AG09309 (cell line): ENCODE data around the gene ABAT.

Source experiments
- DNase-seq: peaks from one replicate; pipeline ENCODE4 v3.0.0-alpha.2; 2010; ENCODE audit warnings: low read depth
- H3K4me3 ChIP-seq: 2 replicates; pipeline ENCODE4 v1.5.1; 2011; ENCODE audit warnings: mild to moderate bottlenecking, low read depth, low read length, moderate library complexity; ENCODE audit not compliant: control insufficient read depth
- TF ChIP-seq, protein P1 (sequence below): IDR thresholded peaks from 2 replicates; pipeline ENCODE4 v1.5.1; 2011; ENCODE audit warnings: mild to moderate bottlenecking, low read depth, low read length, inconsistent platforms; ENCODE audit not compliant: insufficient read depth, control insufficient read depth; ENCODE audit errors: missing control alignments

Gene ABAT

DNA sequence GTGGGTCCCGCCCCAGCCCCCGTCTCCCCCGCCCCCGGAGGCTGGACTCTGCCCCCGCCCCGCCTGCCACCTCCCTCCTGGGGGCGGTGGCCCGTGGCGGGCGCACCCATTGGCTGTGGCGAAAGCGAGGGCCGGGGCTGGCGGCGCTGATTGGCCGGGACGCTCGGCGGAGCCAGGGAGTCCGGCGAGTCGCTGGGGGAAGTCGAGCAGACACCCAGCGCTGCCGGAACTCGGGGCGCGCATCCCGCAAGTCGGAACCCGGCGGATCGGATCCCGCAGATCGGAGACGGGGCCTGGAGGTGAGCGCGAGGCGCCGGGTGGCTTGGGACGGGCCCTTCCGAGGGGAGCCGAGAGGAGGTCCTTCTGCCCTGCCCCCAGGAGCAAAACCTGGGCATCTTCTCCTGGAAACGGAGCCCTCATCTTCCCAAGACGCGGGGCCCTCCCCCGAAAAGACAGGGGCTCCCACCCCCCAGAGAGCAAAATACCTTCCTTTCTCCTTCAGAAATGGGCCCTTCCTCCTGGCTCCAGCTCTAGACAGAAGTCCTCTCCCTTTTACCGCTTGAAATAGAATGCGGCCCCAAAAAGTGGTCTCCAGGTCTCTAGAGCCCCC is at the start of gene ABAT:
Gene ABAT, plus strand, starts transcription at position 205 of the 610 bp plus-strand sequence. CDS start 61,123 bp downstream, outside the sequence.
- H3K4me3 ChIP-seq, result peak within 1 kb of the TSS; percentile 74
- TF ChIP-seq, protein P1, sequence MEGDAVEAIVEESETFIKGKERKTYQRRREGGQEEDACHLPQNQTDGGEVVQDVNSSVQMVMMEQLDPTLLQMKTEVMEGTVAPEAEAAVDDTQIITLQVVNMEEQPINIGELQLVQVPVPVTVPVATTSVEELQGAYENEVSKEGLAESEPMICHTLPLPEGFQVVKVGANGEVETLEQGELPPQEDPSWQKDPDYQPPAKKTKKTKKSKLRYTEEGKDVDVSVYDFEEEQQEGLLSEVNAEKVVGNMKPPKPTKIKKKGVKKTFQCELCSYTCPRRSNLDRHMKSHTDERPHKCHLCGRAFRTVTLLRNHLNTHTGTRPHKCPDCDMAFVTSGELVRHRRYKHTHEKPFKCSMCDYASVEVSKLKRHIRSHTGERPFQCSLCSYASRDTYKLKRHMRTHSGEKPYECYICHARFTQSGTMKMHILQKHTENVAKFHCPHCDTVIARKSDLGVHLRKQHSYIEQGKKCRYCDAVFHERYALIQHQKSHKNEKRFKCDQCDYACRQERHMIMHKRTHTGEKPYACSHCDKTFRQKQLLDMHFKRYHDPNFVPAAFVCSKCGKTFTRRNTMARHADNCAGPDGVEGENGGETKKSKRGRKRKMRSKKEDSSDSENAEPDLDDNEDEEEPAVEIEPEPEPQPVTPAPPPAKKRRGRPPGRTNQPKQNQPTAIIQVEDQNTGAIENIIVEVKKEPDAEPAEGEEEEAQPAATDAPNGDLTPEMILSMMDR, result no peak
- DNase-seq, result no peak

DNA sequence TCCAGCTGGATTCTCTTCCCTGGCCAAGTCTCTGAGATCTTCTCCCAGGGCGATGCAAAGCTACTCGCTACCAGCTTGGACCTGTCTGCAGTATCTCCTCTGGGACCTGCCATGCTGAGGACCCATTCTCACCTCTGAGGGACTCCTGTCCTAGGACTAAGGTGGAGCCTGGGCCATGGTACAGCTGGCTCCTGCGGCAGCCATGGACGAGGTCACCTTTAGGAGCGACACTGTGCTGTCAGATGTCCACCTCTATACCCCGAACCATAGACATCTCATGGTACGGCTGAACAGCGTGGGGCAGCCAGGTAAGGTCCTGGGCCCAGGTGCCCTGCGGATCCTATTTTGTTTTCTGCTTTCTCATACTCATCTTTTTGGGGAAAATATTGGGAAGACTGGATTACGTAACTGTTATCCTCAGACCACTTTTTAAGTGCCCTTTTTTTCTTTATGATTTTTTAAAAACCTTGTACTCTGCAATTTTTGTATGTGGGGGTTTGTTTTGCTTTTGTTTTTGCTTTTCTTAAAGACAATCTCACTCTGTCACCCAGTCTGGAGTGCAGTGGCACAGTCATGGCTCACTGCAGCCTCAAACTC is 48.8 kb upstream of the ABAT start:
- DNase-seq, result no peak
- TF ChIP-seq, protein P1, result no peak

DNA sequence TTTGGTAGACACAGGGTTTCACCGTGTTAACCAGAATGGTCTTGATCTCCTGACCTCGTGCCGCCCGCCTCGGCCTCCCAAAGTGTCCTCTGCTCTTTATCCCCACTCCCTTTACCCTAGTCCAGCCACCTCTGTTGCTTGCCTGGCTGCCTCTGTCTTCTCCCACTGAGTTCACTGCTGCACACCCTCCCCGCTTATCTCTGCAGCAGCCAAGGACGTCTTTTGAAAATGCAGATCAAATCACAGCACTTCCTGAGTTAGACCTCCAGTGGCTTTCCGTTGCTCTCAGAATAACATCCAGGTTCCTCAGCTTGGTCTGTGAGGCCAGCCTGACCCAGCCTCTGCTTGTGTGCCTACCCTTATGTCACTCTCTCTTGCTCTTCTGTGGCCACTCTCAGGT is 47.5 kb upstream of the ABAT start:
- DNase-seq, result no peak
- TF ChIP-seq, protein P1, result no peak
- no peak overlapping the region for H3K4me3 ChIP-seq

More for the DNA sequence above, 48.8 kb upstream of the ABAT start:
- no peak overlapping the region for H3K4me3 ChIP-seq

DNA sequence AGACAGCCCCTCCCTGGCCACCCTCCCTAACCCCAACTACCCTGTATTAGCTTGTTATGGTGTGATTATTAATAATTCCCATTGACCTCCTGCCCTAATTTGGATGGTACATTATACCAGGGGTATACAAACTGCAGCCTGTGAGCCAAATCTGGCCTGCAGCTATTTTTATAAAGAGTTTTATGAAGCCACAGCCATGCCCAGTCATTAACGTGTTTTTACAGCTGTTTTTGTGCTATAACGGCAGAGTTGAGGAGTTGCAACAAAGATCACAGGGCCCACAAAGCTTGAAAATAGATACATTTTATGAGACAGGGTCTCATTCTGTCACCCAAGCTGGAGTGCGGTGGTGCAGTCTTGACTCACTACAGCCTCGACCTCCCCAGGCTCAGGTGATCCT is 47.0 kb upstream of the ABAT start:
- TF ChIP-seq, protein P1, result no peak
- DNase-seq, result no peak
- H3K4me3 ChIP-seq, result no peak overlapping the region

DNA sequence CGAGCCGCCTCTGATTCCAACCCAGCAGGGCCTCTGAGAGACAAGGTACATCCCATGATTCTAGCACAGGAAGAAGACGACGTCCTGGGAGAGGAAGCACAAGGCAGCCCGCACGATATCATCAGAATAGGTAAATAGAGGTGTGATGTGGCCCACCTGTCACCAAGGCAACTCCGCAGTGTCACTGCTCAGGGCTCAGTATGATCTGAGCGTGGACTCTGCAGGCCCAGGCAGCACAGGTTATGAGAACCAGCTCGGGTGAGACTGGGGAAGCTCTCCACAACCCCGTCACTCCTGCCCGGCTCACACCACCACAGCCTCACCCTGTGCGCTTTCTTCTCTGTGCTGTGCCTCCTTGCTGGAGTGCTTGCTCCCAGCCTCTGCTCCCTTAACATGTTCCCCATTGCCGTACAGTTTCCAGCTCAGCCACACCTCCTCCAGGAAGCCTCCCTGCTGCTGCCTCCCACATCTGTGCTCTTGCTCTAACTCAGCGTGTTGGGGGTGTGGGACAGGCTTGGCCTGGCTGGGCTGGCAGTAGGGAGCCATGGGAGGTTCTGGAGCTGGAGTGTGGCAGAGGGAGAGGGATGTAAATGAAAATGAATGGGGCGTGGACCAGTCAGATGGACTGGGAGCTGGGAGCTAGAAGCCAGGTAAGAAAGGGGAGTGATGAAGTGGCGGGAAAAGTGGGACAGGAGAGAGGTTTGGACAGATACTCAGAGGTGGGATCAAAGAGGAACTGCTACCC is 45.3 kb upstream of the ABAT start:
- H3K4me3 ChIP-seq, result no peak overlapping the region
- no peak for DNase-seq
- TF ChIP-seq, protein P1, result no peak

DNA sequence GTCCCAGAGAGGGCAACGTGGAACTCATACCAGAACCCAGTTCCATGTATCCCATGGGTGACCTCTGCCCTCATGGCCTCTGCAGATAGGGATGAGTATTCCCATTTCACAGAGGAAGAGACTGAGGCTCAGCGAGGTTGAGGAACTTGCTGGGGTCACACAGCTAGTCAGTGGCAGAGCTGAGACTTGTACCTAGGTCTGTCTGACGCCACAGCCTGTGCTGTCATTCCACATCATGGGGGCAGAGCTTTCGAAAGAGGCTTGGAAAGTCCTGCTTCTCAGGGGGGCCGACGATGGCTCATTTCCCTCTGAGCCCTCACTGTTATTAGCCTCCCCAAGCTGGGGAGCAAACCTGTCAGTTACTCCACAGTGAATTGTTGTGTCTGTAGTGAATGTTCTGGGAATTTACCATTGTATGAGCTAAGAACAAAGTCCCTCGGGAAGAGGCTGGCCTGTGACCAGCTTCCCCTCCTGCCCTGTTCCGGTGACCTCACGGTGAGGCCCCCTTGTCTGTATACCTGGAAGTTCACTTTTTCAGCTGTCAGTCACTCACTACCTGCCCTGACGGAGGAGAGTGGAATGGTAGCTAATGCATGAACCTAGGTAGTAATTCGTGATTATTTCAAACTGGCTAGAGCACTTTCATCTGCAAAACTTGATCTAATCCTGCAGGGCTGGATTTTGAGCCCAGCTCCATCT is 44.0 kb upstream of the ABAT start:
- DNase-seq, result no peak
- H3K4me3 ChIP-seq, result no peak overlapping the region
- TF ChIP-seq, protein P1, result no peak
